Endometrium (tissue), 2 donors: Measurements from ENCODE around the gene LRRC9.
"Not testable (repeated sequence)": the region's sequence is repeated elsewhere in the genome, so short reads cannot be mapped to it uniquely, and the experiment has no call there.

Experiments
- FAIRE-seq: peaks from 2 replicates; lab custom pipeline; 2012; peaks lifted over from hg19 to GRCh38; lab: Jason Lieb, UNC
- donor health status: control.
- donor health status: control.

Gene LRRC9

DNA sequence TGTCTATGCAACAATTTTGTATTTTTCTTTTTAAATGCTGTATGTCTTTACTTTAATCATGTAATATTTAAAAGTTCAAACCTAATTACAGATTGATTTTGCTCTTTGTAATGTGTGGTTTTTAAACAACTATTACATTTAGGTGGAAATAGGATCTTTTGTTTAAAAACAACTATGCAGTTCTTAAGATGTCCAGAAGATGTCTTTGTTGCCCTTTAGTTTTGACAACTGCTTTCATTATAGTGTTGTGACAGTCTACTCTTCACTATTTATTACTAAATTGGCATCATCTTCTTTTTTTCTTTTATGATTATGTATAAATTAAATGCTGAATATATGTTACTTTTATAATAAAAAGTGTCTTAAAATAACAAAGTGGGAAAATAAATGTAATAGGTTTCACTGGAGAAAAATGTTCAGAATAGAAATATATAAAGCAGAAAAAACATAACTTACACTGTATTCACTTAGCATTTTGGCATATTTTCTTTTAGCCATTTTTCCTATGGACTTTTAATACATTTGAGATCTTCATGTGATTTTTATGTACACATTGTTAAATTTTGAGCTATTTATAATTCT lies 144.6 kb downstream of the LRRC9 start:
- peak; percentile 87 for FAIRE-seq

DNA sequence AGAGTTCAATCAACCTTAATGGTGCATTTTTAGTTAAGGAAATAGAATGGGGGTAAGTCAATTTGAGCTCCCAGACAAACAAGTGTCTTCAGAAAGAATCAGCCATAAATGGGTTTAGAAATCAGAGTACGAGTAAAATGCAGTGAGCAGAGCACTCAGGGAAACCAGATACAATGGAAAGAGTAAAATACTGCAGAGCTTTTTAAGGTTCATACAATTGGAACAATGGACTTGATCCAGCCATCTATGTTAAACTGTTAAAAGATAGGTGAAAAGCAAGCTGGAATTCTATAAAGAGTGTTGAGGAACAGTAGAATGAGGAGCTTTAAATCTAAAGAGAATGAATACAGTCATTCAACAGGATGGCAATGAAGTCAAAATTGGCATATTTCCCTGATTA lies 147.9 kb downstream of the LRRC9 start:
- FAIRE-seq, result no peak

DNA sequence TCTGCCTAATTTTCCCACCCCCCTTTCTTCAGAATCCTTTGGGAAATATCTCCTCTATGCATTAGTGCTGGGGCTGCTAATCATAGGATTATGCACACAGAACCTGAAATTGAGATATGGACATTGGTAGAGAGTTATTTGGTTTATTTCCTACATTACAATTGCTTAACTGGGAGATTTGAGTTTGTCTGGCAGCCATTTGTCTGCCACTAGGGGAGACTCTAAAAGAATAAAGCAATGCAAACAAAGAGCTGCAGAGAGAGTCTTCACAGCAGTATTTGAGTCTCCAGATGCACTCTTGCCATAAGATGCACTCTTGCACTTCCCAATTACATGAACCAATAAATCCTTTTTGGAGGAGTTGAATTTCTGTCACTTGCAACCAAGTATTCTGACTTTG lies 159.8 kb downstream of the LRRC9 start:
- no peak for FAIRE-seq

DNA sequence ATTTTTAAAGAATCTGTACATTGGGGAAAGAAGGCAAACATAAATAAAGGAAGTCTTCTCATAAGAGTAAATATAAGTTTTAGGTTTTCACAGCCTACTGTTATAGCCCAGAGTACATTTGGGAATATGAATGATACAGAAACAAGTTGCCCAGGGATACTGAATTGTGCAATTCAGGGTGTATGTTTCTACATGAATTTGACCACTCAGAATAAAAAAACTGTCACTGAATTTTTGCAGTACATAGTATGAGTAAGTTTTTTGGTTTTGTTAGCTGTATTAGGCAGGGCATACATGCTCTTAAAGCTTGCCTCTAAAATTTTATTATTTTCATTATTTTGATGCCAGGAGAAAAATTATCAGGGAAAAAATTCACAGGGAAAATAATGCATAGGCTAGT lies 165.1 kb downstream of the LRRC9 start:
- no peak for FAIRE-seq

DNA sequence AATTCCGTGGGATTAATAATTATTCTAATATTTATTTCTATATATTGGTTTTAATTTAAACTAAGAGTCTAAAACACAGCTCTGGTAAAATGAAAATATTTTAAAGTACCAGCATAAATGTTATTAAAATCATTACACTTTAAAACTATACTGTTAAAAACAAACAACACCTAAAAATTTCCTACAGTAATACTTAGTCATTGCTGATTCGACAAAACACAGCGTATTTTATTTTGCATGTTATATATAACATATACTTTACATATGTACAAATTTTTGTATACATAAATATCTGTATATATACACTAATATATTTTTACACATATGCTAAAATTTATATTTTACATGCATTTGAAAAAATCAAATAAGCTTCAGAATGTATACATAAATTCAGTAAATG lies 165.7 kb downstream of the LRRC9 start:
- FAIRE-seq, result peak; percentile 55

DNA sequence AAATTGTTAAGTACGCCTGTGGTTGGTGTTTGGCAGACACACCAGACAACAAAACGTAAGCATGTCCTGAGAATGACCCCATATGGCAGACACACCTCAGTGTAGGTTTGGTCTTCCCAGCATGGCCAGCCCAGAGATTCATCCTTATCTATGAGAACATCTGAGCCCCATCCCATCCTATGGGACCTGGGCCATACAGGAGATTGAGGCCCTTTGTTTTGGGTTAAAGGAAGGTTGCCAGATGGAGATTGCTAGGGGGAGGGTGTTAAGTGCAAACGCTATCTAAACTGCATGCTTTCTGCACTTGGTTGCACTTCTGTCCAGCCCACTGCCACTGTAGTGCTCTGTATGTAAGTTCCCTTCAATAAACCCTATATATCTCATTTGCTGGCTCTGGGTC lies 167.7 kb downstream of the LRRC9 start:
- FAIRE-seq, result no peak

DNA sequence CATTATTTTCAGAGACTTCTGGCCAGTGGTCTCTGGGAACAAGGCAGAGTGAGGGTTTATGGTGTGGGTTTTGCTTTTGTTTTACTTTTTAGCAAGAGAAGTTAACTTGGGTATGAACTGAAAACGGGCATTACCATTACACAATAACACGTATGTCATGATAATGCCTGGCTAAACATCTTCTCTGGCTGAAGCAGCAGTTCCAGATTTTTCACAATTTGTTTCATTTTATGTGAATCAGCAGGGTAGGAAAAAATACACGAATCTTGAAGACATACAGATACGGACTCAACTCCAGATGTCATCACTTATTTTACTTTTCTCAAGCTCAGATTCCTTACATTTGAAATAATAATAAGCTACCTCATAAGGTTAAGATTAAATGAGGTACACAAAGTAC lies 169.3 kb downstream of the LRRC9 start:
- no peak for FAIRE-seq

DNA sequence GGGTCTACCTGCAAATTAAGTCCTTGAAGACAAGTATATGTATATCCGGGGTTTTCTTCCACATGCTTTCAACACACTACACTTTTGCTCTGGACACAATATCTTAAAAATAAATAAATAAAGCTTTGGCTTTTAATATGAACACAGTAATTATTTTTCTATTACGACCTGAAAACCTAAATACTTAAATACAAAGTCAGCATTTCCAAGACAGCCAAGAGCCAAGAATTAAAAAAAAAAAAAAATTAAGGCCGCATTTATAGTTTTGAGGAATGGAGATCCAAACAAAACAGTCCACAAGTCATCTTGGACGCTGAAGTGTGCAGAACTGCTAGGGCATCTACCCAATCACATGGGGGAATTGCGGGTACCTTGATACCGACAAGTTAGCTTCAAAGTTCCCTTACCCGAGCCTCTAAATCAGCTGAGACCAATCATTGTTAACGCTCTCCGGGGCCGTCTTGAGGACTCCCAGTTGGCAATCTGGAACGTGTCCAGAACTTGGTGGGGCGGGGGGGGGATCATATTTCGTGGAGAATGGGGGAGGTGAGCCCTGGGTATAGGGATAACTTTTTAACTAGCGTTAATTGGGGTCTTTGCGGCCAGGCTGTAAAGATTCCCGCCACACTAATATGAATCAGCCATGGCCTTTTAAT lies 171.0 kb downstream of the LRRC9 start:
- FAIRE-seq, result no peak

DNA sequence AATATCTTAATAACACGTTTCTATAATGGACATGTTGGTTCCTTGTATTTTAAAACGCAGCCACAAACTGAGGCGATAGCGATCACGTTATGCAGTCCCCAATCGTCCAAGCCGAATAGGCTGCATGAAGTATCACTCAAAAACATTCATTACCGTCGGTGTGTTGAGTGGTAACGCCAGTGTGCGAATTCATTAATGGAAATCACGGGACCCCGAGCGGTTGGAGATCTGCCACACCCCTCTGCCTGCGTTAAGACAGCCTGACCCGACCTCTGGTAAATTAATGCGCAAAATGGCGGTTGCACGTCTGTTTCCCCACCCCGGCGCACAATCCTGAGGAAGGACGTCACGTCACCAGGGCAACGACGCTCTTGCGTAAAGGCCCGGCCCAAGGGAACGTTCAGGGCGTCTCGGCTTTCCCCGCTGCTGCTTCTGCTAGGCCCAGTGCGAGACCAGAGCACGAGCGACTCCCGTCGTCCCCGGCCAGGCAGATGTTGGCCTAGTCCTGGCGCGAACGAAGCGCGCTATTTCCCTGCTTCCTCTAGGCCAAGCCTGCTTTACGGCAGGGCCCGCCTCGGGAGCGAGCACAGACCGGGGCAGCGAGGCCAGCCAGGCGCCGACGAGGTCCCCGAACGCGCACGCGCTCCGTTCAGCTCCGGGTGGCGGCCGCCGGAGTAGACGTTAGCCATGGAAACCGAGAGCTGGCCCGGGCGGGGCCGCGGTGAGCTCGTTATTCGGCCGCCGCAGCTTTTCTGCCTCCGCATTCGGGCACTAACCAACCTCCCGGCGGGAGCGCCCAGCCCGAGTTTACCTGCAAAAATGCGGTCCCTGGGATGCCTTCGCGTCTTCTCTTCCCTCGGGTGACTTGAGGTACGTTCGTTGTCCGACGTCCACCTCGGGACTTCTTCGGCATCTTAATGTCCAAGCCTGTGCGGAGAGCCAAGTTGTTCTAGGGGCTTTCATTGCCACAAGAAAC lies 171.9 kb downstream of the LRRC9 start, which contains the start of gene PCNX4:
TSS of gene PCNX4 (plus strand) at position 374 of the 976 bp plus-strand sequence. CDS start 15,716 bp downstream, outside the sequence.
- FAIRE-seq, result peak; percentile 93

DNA sequence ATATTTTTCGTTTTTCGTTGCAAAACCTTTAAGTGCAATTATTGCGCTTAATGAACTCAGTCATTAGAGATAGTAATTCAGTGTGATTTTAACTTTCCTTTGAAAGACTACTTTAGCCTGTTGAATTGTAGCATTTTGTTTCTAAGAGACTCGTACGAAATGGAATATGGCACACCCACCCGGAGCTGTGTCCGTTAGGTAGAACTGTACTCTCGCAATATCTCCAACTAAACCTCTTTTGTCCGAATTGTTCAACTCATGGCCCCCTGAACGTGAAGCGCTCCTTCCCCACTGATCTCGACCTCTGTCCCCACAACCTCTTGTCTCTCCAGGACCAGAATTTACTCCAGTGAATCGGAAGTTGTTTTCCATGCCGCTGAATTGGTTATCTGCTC lies 172.6 kb downstream of the LRRC9 start:
- no peak for FAIRE-seq

DNA sequence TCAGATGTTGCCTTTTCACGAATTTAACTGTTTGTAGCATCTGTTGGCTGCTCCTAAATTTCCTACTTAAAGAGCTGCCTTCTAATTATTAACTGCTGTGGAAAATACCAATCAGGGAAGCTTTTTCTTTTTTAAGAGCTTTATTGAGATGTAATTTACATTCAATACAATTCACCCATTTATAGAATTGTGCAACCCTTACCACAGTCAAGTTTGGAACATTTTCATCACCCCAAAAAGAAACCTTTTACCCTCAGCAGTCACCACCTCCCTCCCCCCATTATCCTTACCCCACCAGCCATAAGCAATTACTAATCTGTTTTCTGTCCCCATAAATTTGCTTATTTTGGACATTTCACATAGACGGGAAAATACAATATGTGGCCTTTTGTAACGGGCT lies 173.1 kb downstream of the LRRC9 start:
- FAIRE-seq, result no peak

DNA sequence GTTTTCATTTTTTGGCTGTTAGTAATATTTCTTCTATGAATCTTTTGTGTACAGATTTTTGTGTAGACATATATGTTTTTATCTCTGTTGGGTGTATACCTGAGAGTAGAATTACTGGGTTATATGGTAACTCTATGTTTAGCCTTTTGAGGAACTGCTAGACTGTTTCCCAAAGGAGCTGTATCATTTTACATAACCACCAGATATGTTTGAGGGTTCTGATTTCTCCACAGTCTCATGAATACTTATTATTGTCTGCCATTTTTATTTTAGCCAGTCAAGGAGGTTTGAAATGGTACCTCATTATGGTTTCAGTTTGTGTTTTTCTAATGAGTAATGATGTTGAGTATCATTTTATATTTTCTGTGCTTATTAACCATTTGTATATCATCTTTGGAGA lies 173.7 kb downstream of the LRRC9 start:
- FAIRE-seq, result no peak

DNA sequence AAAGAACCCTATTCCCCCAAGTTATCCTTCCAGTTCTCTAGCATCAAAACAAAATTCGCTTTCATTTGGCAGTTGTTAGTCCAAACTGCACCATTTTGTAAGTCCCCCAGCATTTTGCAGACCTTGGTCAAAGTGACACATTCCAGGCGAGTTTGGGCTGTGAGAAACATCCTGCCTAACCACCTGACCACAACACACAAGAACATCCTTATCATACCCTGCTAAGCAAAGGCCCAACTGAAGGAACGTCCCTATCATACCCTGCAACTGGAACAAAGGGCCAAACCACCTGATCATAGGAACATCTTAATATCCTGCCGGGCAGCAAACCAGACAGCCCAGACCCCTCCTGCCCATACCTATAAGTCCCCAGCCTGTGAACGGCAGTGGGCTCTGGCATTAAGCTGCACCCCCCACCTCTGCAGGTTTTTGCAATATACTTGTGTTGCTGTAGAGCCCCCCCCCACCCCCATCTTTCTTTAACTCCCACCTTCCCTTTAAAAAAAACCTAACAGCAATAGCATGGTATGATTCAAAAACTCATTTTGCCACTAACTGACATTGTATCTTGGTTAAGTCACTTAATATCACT lies 174.5 kb downstream of the LRRC9 start:
- FAIRE-seq, result no peak

DNA sequence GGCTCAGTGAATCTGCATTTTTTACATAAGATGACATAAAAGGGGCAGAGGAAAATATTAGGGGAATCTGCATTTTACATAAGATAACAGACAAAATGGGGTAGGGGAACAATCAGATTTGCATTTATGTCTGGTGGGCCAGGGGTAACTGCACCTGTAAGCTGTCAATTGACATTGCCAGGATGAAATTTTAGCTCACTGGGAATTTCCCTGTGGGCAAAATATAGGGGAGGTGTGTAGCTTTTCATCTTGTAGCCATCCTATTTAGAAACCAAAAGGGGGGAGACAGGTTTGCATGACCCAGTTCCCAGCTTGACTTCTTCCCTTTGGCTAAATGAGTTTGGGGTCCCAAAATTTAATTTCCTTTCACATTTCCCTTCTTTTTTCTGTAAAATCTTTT lies 175.3 kb downstream of the LRRC9 start:
- FAIRE-seq, result no peak

DNA sequence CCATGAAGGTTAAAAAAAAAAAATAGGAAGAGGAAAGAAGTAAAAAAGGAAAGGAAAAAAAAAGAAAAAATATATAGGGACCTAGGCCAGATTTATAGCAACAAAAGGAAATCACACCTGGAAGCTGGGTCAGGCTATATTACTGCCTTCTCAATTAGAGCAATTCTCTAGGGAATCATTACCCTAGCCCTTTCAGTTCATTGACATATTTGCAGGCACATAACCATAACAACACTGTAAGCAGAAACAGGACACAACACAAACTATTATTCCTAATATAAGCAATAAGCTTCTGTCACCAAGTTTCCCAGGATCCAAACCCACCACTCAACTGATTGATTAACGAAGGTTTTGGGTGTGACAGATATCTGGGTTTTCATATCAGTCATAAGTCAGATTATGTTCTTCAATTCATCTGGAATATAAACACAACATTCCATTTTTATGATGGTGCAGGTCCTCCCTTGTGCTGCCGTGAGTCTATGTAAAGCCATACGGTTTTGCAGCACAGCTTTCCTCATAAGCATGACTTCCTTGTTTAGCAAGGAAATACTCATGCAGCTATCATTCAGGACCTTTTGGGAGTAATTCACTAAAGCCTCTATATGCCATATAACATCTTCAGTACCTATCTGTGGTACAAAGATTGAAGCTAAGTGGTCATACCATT lies 176.0 kb downstream of the LRRC9 start:
- FAIRE-seq, result no peak

DNA sequence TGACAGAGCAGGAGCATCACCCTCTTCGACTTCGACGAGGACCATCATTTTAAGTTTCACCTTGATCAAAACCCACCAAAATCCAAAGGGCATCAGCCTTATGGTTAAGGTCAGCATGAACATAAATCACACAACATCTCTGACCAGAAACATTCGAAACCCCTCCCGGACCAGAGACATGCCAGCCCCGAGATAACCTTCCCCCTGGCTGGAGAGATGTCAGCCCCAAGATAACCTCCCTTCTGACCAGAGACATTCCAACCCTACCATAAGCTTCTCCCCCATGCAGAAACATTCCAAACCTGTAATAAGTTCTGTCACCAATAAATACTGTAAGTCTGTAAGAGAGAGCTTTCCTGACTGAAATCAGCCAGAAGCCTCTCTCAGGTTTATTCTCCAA lies 178.0 kb downstream of the LRRC9 start:
- FAIRE-seq, result no peak

DNA sequence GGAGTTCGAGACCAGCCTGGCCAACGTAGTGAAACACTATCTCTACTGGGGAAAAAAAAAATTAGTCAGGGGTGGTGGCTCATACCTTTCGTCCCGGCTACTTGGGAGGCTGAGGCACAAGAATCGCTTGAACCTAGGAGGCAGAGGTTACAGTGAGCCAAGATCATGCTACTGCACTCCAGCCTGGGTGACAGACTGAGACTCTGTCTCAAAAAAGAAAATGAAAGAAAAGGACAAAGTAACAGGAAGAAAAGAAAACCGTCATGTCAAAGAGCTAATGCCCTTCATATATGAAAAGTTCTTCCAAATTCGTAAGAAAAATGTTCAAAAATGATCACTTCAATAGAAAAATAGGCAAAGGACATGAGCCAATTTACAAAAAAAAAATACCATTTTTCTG lies 179.9 kb downstream of the LRRC9 start:
- not testable (repeated sequence) for FAIRE-seq

DNA sequence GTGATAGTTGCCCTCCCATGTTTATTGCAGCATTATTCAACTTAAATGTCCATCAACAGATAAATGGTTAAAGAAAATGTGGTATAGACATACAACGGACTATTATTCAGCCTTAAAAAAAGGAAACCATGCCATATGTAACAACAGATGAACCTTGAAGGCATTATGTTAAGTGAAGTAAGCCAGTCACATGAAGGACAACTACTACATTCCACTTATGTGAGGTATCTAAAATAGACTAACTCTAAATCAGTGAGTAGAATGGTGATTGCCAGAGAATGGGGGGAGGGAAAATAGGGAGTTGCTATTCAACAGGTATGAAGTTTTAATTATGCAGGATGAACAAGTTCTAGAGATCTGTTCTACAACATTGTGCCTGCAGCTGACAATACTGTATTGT lies 181.8 kb downstream of the LRRC9 start:
- no peak for FAIRE-seq

DNA sequence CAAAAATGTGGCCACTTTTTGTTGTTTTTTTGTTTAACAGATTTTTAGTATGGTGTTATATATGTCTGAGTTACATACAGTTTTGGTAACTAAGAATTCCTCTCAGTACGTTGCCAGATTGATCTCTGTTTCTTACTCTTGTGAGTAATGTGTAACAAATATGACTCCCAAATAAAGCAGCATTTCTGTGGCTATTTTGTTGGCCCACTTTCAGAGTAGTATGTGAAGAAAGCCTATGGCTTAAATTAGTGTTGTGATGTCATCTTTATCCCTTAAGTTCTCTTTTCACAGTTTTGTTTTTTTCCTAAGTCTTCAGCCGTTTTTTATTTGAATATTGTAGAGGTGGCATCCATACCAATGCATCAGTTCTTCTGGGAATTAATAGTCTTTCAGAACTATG lies 182.4 kb downstream of the LRRC9 start:
- no peak for FAIRE-seq

DNA sequence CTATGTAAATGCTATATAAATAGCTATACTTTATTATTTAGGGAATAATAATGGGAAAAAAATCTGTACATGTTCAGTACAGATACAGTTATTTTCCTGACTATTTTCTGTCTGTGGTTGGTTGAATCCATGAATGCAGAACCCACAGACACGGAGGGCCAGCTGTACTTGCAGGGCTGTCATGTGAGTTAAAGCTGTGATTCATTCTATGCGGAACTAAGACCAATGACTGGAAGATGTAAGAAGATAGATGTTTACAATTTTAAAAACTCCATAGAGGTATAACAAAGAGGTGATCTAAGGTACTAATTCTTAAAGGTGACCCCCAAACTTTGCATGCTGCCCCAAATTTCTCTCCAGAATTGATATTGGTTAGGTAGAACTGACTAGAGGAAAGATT lies 186.4 kb downstream of the LRRC9 start:
- no peak for FAIRE-seq

DNA sequence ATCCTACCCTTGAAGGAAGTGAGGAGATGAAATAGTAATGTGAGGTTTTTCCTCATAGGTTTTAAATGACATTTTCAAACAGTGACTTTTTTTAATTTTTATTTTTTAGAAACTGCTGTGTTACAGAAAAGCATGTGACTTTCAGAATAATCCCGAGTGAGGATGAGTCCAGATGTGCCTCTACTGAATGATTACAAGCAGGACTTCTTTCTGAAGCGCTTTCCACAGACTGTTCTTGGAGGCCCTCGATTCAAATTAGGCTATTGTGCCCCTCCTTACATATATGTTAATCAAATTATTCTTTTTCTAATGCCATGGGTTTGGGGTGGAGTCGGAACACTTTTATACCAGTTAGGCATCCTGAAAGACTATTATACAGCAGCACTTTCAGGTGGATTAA lies 187.5 kb downstream of the LRRC9 start:
- FAIRE-seq, result no peak

DNA sequence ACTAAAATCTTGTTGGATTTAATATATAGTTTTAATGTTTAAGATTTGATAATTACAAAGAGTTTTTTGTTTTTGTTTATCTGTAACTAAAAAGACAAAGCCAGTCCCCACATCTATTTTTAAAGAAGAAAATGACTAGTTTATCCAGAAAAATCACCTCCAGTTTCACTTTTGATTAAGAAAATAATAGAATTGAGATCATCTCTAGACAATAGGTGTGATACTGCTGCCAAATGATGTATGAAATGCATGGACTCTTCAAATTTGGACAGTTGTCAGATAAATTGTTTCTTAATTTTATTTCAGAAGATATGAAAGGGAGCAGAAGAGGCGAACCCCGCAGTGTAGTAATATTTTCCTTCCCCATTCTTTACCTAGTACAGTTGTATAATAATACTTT lies 191.8 kb downstream of the LRRC9 start:
- FAIRE-seq, result no peak
